ENCODE data around the gene VRK2.

- TF ChIP-seq, protein P1, sequence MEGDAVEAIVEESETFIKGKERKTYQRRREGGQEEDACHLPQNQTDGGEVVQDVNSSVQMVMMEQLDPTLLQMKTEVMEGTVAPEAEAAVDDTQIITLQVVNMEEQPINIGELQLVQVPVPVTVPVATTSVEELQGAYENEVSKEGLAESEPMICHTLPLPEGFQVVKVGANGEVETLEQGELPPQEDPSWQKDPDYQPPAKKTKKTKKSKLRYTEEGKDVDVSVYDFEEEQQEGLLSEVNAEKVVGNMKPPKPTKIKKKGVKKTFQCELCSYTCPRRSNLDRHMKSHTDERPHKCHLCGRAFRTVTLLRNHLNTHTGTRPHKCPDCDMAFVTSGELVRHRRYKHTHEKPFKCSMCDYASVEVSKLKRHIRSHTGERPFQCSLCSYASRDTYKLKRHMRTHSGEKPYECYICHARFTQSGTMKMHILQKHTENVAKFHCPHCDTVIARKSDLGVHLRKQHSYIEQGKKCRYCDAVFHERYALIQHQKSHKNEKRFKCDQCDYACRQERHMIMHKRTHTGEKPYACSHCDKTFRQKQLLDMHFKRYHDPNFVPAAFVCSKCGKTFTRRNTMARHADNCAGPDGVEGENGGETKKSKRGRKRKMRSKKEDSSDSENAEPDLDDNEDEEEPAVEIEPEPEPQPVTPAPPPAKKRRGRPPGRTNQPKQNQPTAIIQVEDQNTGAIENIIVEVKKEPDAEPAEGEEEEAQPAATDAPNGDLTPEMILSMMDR (IDR thresholded peaks at IDR 0.05): no peak
- TF ChIP-seq POLR2A (IDR thresholded peaks at IDR 0.05): no peak
- no peak for TF ChIP-seq POLR2AphosphoS5 (IDR thresholded peaks at IDR 0.05)
- no peak for TF ChIP-seq EP300 (IDR thresholded peaks at IDR 0.05)
Measured at GRCh38 chr2:58054264-58054663, 7.7 kb downstream of the VRK2 start.
